GM20000 (cell line): Measurements from ENCODE around the gene TOX2.

Source experiments
- DNase-seq: peaks from one replicate; pipeline ENCODE4 v3.0.0; 2012; ENCODE audit warnings: low spot score
- CTCF ChIP-seq: IDR thresholded peaks from 2 replicates; pipeline ENCODE4 v1.5.1; 2012; ENCODE audit warnings: mild to moderate bottlenecking, control low read depth; ENCODE audit errors: extremely low read depth, missing control alignments

TOX2 gene

GRCh38 chr20:43936104-43936770, 21.6 kb downstream of the TOX2 start:
- TF ChIP-seq CTCF, result no peak
- no peak for DNase-seq

GRCh38 chr20:43936805-43937204, 22.2 kb downstream of the TOX2 start:
- DNase-seq, result no peak
- no peak for TF ChIP-seq CTCF

GRCh38 chr20:43937591-43937990, 22.9 kb downstream of the TOX2 start:
- no peak for TF ChIP-seq CTCF

GRCh38 chr20:43938017-43938655, 23.5 kb downstream of the TOX2 start:
- no peak for DNase-seq
- no peak for TF ChIP-seq CTCF

More at GRCh38 chr20:43937591-43937990, 22.9 kb downstream of the TOX2 start:
- DNase-seq, result no peak

- no peak for DNase-seq
- TF ChIP-seq CTCF, result no peak
These were observed 24.5 kb downstream of the TOX2 start for GRCh38 chr20:43938932-43939761.

- no peak for DNase-seq
- no peak for TF ChIP-seq CTCF
These were observed 25.1 kb downstream of the TOX2 start for GRCh38 chr20:43939762-43940121.
